Measurements from ENCODE around the gene MFAP4.

MFAP4 gene

DNA sequence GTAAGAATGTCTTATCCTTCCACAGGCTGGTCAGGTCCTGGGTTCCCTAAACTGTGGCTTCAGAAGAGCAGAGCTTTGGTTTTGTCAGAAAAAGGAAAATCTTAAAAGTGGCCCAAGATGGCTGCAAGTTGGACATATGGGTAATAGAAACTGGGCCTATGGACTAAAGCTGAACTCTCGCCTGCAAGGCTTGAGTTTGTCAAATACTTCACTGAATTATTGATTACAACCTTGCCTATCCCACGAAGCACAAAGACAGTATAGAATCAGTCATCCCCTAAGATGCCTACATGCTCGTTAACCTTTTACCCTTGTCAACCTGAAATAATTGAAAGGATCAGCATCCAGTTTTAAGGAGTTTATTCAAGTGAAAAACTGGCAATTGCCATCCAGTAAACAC lies 44.7 kb upstream of the MFAP4 start:
- H3F3A ChIP-seq (ENCODE audit: insufficient read depth, low read length), result no peaks in the 10 kb centered on the region
- H3K9ac ChIP-seq (ENCODE audit: low read length), result no peak overlapping the region
- H3K9me3 ChIP-seq (replicated peaks; ENCODE audit: insufficient read depth, low read length), result no peaks in the 10 kb centered on the region
- no peak overlapping the region for H3K4me2 ChIP-seq (ENCODE audit: low read depth, low read length)
- TF ChIP-seq EZH2 (optimal IDR thresholded peaks at IDR 0.05; ENCODE audit: low read depth, low read length), result no peak
- no peak for TF ChIP-seq EZH2phosphoT487 (IDR thresholded peaks at IDR 0.05; ENCODE audit: low read length)
- TF ChIP-seq, protein P1, sequence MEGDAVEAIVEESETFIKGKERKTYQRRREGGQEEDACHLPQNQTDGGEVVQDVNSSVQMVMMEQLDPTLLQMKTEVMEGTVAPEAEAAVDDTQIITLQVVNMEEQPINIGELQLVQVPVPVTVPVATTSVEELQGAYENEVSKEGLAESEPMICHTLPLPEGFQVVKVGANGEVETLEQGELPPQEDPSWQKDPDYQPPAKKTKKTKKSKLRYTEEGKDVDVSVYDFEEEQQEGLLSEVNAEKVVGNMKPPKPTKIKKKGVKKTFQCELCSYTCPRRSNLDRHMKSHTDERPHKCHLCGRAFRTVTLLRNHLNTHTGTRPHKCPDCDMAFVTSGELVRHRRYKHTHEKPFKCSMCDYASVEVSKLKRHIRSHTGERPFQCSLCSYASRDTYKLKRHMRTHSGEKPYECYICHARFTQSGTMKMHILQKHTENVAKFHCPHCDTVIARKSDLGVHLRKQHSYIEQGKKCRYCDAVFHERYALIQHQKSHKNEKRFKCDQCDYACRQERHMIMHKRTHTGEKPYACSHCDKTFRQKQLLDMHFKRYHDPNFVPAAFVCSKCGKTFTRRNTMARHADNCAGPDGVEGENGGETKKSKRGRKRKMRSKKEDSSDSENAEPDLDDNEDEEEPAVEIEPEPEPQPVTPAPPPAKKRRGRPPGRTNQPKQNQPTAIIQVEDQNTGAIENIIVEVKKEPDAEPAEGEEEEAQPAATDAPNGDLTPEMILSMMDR (IDR thresholded peaks at IDR 0.05; ENCODE audit: low read length), result no peak
- no peaks in the 10 kb centered on the region for H3K79me2 ChIP-seq (ENCODE audit: low read length)
- no peak for DNase-seq
- 0 out of 2 replicates have a peak, but pooled peaks cover 4% of the 10 kb centered on the region for H3K4me1 ChIP-seq (ENCODE audit: low read length)
- no peak overlapping the region for H2AFZ ChIP-seq (ENCODE audit: low read length)
- no peaks in the 10 kb centered on the region for H3K27me3 ChIP-seq (replicated peaks; ENCODE audit: insufficient read depth, low read length)
- H3K4me3 ChIP-seq (ENCODE audit: low read length), result no peak overlapping the region
- H3K9me2 ChIP-seq (replicated peaks; ENCODE audit: insufficient read depth, low read length), result no peaks in the 10 kb centered on the region
- H3K27ac ChIP-seq (ENCODE audit: low read length), result no peak overlapping the region
- H3K36me3 ChIP-seq (replicated peaks; ENCODE audit: insufficient read depth, low read length), result no peaks in the 10 kb centered on the region
- no peaks in the 10 kb centered on the region for H4K20me1 ChIP-seq (ENCODE audit: insufficient read depth, low read length)

DNA sequence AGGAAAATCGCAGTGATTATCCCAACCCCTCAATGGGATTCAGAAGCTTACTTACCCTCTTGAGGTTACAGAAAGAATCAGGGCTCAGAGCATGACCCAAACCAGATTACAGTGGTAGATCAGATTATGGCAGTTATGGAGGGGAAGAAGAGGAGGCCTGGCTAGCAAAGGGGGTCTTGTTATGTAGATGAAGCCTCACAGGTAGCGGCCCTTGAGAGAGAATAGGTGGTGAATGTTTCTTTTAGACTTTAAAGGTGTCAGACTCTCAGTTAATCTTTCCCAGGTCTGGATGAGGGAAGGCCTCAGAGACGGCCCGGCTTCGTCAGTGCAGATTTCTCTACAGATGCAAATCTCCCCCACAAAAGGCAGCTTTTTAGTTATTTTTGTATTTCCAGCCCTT lies 39.6 kb upstream of the MFAP4 start:
- Histone ChIP-seq H3K4me2 (ENCODE audit: low read depth, low read length) (no peak overlapping the region), H3K27me3 (replicated peaks; ENCODE audit: insufficient read depth, low read length) (no peaks in the 10 kb centered on the region), H4K20me1 (ENCODE audit: insufficient read depth, low read length) (no peaks in the 10 kb centered on the region), H2AFZ (ENCODE audit: low read length) (no peak overlapping the region), H3K9me3 (replicated peaks; ENCODE audit: insufficient read depth, low read length) (no peaks in the 10 kb centered on the region), H3F3A (ENCODE audit: insufficient read depth, low read length) (no peaks in the 10 kb centered on the region), H3K79me2 (ENCODE audit: low read length) (no peaks in the 10 kb centered on the region), H3K36me3 (replicated peaks; ENCODE audit: insufficient read depth, low read length) (no peaks in the 10 kb centered on the region), H3K4me3 (ENCODE audit: low read length) (no peak overlapping the region), H3K27ac (ENCODE audit: low read length) (no peak overlapping the region), H3K9ac (ENCODE audit: low read length) (no peak overlapping the region), H3K4me1 (ENCODE audit: low read length) (no peaks in the 10 kb centered on the region), H3K9me2 (replicated peaks; ENCODE audit: insufficient read depth, low read length) (no peaks in the 10 kb centered on the region)
- no peak for TF ChIP-seq EZH2 (optimal IDR thresholded peaks at IDR 0.05; ENCODE audit: low read depth, low read length)
- TF ChIP-seq EZH2phosphoT487 (IDR thresholded peaks at IDR 0.05; ENCODE audit: low read length), result no peak
- TF ChIP-seq, protein P1 (IDR thresholded peaks at IDR 0.05; ENCODE audit: low read length), result no peak
- no peak for DNase-seq

DNA sequence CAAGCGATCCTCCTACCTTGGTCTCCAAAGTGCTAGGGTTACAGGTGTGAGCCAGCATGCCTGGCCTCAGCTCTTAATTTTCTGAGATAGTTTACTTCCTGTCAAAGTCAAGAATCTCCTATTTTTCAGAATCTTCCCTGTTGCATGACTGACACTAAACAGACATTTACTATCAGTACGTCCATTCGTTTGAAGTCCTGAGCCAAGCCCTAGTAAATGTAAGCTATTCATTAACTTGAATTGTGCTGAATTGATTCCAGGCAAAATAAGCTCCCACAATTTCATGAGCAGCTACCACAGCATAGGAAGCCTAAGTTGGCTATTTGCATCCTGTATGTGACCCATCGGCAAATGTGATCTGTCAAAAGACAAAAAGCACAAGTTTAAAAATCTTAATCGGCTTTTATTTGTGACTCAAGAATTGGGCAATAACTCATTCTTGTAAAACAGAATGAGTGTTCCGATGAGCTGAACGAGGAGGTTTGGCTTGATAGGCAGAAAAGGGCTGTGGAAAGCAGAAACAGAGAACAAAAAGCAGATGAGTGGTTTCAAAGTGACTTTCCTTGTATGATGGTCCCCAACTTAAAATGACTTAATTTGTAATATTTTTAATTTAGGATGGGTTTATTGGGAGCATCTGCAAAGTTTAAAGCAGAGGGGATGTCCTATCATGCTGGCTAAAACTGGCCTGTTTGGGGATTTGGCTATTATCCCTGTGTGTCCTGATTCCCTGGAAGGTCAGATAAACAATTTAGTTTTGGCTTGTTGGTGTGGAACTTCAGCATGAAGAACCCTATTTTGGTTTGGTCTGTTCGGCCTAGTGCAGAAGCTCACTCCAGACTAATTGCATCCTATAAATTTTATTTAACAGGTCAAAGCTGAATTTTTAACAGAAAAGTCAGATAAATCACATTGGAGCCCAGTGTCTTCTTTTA lies 38.2 kb upstream of the MFAP4 start:
- no peak for DNase-seq

More for the DNA sequence above, 38.2 kb upstream of the MFAP4 start:
- H2AFZ ChIP-seq (ENCODE audit: low read length), result no peak overlapping the region
- H3K79me2 ChIP-seq (ENCODE audit: low read length), result no peaks in the 10 kb centered on the region
- no peaks in the 10 kb centered on the region for H3K27me3 ChIP-seq (replicated peaks; ENCODE audit: insufficient read depth, low read length)
- H3K9ac ChIP-seq (ENCODE audit: low read length), result no peak overlapping the region
- no peak overlapping the region for H3K4me2 ChIP-seq (ENCODE audit: low read depth, low read length)
- H3K36me3 ChIP-seq (replicated peaks; ENCODE audit: insufficient read depth, low read length), result no peaks in the 10 kb centered on the region
- H4K20me1 ChIP-seq (ENCODE audit: insufficient read depth, low read length), result no peaks in the 10 kb centered on the region
- H3K27ac ChIP-seq (ENCODE audit: low read length), result no peak overlapping the region
- no peak for TF ChIP-seq EZH2 (optimal IDR thresholded peaks at IDR 0.05; ENCODE audit: low read depth, low read length)
- TF ChIP-seq, protein P1 (IDR thresholded peaks at IDR 0.05; ENCODE audit: low read length), result no peak
- TF ChIP-seq EZH2phosphoT487 (IDR thresholded peaks at IDR 0.05; ENCODE audit: low read length), result no peak
- no peaks in the 10 kb centered on the region for H3K4me1 ChIP-seq (ENCODE audit: low read length)
- H3K4me3 ChIP-seq (ENCODE audit: low read length), result no peak overlapping the region
- H3K9me3 ChIP-seq (replicated peaks; ENCODE audit: insufficient read depth, low read length), result no peaks in the 10 kb centered on the region
- no peaks in the 10 kb centered on the region for H3K9me2 ChIP-seq (replicated peaks; ENCODE audit: insufficient read depth, low read length)
- no peaks in the 10 kb centered on the region for H3F3A ChIP-seq (ENCODE audit: insufficient read depth, low read length)
